Stimulated activated CD8-positive, alpha-beta memory T cell treated with anti-CD3 and anti-CD28 coated beads, Interleukin-15, amount 100 ng/mL, for 4 hours (primary cell): Measurements from ENCODE around the gene HOXA13.

ENCODE experiments used
- DNase-seq, 2 donors: peaks; one replicate each; pipeline ENCODE4 v3.0.0-alpha.2; 2020; ENCODE audit warnings: low read depth in 2 of 2

Gene HOXA13

DNA sequence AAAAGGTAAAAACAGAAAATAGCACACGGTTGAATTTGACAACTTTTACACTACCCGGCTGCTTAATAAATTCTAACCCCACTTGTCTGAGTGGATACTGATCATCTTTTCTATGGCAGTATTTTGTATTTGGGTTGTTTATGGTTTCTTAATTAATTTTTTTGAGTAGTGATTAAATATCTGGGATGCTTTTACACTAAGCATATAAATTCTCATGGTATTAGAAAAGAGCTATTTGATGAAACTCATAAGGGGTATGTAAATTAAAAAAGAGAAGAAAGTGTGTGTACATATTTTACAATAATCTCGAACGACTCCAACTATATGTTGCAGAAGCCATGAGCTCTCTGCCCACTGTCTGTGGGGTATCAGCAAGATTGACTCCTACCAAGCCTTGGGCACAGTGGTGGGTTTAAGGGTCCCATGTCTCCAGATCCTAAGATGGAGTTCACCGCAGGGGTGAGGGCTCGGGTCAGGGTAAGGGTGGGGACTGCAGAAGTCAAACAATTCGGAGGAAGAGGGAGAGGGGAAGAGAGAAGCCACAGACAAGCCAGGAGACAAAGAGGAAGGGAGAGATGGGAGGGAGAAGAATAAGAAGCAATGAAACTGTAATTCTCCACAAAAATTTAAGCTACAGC lies 7.6 kb upstream of the HOXA13 start:
- no peak for DNase-seq

DNA sequence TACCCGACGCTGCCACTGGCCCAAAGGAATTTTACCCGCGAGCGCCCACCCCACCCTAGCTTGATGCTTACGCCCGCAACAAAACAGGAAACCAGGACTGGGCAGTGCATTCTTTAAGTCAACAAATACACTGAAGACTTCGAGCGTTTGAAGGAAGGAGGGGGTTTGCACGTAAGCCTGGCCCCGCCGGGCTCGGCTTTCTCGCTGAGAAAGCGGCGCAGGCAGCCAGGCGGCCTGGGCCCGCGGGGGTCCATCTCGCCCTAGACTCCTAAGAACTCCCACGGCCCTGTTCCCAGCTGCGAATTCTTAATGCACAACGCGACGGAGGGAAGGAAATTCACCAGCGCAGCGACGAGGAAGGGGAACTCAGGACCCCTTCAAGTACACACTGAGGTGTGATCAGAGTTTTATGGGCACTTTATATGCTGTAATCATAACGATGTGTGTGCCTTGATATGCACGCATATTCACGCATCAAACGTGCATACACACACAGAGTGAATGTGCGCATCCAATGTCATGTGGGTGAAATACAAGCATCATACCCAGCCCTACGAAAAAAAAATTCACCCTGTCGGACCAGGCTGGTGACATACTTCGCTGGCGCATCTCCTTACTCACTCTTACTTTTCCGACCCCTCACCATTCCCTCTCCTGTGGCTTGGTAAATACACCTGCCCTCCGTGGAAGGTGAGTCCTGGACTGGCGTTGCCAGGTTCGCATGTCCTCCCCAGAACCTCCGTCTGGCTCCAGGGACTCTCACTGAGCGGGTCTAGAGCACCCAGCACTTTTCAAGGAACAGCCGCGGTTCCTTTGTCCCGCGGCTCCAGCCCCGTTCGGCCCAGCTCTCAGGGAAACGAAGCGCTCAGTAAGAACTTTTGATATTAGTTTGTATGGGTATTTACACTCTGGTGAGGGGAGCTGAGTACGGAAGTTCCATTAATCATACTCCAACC lies 5.7 kb upstream of the HOXA13 start:
- DNase-seq, result no peak

DNA sequence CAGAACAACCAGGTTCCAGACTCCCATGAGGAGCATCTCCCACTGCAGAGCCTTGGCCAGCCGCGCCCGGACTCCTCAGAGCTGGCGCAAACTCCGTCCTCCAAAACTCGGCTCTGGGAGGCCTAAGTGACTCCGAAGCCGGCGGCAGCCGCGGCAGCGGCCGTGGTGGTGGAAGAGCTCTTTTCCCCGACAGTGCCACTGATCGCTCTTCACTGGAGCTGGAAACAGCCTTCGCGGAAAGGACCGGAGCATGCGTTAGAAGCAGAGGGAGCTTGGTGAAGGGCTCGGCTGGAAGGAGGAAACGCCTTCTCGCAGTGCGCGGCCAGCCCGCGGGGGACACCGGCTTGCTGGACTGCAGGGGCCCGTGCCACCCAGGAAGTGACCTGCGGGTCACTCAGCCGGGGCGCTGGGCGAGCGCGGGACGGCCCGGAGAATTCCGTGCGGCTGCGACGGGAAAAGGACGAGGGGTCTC lies 5.0 kb upstream of the HOXA13 start:
- DNase-seq, result no peak

DNA sequence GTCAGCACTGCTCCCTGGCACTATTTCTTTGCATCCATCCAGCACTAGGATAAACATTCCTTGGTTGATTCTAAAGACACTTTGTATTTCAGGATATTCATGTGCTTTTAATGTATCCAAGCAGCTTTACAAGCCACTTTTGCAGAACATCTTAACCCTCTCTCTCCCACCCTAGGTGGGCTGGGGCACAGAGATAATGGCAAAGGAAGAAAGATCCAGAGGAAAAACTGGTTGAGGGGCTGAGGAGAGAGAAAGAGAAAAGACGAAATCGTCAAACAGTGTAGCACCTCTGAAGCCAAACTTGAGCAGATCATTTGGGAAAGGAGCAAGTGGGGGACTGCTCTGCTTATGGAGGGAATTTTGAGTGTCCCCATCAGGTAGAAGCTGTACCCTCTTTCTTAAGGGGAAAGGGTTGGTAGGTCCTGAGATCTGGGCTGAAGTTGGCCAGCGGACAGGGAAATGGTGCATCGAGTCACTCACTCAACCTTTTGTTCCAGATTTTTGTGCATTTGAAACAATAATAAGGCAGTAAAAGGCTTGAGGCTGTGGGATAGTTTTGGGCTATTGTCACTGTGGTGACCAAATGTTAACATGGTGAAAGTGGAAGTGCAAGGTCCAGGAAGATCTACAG lies 4.2 kb upstream of the HOXA13 start:
- DNase-seq, result no peak

DNA sequence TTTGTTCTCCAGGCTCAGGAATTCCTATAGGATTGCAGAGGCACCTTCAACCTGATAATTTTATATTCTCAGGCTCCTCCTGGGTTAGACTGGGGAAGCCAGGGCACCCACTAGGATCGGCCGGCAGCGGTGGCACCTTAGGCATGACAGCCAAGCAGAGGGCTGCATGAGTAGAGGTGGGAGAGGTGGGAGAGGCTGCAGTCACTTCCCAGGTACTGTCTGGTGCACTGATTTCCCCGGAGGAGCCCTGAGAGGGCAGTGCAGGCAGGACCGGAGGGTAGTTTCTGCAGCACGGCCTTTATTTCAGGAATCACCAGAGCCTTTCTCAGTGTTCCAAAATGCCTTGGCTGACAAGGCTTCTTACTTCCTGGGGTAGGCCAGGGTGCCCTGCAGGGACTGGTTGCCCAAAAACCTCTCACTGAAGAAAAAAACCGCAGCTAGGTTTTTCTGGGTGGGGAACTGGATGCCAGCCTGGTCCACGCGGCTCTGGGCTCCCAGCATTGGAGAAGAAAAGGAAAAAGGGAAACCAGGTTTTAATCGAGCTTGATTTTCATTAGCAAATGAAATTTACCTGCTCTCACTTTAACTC lies 3.6 kb upstream of the HOXA13 start:
- no peak for DNase-seq

DNA sequence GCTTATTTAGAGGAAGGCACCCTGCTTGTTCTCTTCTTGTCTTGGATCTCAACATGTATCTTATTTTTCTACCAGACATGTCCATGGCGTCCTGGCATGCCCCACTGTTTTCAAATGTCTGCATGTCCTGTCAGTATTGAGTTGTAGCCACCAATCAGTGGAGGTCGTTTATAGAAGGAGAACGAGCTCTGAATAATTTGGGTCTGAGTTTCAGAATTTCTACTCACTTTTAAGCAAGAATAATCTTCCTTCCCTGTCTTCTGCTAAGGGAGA lies 2.9 kb upstream of the HOXA13 start:
- no peak for DNase-seq

DNA sequence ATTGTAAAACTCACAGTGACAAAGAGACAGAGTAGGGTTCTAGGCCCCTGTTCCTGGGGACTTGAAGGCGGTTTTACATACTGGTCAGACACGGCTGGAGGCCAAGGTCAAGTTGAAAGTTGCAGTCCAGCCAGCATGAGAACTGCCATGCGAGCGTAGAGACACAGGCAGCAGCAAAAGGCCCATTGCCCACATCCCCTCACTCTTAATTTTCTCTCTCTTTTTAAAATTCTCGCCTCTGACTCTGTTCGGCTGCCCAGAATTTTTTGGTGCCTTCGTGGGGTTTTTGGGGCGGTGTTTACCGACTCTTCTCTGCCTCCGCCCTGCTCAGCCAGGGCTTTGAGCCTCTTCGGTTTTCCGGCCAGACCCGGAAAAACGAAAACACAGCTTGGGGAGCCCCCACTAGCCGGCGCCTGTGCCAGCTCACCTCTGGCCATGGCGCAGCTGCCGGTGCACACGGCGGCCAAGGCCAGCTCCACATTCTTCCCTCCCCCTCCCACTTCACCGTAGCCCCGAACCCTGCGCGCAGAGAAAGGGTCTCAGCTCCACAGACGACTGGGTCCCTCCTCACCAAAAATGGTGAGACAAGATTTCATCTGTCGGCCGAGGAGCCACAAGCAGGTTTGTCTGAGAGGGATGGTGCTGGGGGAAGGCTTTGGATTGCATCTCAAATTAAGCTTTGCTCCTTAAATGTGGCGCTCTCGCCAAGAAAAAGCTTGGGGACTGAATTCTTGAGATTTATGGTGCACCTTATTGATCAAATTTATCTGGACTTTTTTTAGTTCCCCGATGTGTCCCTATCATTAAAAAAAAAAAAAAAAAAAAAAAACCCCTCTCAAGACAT lies 2.3 kb upstream of the HOXA13 start:
- DNase-seq, result no peak

DNA sequence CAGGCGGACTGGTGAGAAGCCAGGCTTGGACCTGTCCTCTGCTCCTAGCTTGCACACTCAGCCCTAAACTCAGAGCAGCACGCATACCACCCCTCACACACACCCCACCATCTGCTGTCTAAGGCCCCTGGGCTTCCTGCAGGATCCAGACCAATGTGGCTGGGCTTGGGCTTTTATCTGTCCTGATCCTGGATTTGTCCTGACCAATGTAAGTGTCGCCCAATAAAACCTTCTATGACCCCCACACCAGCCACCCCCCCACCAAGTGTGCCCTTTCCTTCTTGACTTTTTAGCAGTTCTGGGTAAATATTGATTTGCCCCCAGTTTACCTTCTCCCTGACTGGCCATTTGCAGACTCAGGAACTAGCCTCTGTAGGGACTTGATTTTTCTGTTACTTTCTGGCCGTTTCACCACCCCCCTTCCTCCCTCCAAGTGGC lies 1.7 kb upstream of the HOXA13 start:
- no peak for DNase-seq

DNA sequence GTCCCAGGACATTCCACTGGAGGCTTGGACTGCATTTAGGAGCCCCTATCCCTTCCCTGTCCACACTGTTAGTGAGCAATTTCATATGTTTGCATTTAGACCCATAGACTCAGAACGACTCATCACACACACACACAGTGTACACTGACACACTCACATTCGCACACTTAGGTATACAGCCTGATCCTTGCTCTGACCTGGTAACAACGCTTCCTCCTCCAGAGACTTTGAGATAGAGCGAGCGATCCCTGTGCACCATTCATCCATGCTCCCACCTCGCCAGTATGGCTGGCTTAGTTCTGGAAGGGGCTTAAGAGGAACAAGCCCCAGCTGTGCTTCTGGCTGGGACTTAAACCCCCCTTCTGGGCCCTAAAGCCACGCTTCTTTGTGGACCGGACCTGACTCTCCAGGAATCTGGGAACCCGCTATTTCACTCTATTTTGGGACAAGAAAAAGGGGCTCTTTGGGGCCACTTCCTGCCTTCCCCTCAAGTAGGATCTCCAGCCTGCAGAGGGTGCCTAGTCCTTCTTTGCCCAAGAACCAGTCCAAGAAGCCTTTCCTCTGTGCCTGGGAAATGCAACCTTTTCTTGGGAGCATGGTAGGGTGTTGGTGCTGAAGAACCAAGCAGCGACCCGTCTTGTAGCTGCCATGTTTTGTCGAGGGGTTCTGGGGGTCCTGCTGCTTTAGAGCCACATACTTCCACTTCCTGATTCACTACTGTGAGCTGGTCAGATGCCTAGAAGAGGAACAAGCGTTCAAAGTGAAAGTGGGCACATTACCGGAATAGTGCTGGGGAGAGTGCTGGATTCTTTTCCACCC lies 1.1 kb upstream of the HOXA13 start:
- DNase-seq, result no peak

DNA sequence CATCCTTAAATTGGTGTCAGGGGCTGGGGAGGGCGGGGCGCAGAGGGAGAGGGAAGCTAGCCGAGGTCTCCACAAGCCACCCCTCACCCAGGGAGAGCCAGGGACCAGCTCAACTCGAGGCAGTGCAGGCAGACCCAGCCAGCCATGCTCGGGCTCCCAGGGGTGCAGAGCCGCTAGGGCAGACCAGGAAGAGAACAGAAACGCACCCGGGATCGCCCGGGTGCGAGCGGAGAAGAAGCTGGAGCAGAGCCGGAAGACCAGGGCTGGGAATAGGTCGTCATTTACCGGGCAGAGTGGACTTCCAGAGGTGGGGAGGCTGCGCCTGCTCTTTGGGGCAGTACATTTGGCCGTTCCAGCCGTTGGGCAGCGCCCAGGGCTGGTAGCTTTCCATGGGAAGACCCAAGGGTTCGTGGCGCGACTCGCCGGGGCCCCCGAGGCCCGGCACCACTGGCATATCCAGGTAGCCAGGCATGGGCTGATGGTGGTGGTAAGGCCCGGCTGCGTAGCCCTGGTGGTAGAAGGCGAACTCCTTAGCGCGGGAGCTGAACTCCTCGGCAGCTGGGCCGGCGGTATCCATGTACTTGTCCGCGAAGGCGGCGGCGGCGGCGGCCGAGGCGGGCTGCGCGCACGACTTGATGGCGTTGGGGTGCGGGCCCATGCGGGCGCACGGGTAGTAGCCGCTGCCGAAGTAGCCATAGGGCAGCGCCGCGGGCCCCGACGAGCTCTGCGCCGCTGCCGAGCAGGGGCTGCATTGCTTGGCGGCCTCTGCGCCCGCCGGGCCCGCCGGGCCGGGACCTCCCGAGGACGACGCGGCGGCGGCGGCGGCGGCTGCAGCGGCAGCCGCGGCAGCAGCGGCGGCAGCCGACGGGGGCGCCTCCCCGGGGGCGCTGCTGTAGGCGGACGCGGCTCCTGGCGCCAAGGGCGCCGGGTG lies 755 bp downstream of the HOXA13 start:
- no peak for DNase-seq

DNA sequence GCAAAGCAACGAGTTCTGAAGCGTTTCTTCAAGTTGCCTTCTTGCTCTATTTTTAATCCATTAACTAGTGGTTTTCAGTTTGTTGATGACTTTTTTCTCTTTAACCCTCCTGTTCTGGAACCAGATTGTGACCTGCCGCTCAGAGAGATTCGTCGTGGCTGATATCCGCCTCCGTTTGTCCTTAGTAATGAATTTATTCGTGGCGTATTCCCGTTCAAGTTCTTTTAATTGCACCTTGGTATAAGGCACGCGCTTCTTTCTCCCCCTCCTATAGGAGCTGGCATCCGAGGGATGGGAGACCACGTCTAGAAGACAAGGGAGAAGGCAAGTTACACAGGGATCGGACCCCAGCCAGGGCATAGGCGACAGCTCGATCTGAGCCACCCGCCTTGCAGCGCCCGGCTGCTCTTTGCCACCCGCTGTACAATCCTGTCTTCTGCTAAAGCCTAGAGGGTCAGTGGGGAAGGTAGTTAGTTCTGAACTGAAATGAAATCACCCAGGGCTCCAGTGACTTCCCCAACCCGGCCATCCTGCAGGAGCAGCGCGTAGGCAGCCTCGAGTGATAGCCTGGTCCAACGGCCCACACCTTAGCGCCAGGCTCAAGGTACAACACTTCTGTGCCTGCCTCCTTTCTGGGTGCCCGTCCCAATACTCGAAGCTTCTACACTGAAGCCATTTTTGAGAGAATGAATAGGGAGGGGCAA lies 1.6 kb downstream of the HOXA13 start:
- DNase-seq, result no peak

DNA sequence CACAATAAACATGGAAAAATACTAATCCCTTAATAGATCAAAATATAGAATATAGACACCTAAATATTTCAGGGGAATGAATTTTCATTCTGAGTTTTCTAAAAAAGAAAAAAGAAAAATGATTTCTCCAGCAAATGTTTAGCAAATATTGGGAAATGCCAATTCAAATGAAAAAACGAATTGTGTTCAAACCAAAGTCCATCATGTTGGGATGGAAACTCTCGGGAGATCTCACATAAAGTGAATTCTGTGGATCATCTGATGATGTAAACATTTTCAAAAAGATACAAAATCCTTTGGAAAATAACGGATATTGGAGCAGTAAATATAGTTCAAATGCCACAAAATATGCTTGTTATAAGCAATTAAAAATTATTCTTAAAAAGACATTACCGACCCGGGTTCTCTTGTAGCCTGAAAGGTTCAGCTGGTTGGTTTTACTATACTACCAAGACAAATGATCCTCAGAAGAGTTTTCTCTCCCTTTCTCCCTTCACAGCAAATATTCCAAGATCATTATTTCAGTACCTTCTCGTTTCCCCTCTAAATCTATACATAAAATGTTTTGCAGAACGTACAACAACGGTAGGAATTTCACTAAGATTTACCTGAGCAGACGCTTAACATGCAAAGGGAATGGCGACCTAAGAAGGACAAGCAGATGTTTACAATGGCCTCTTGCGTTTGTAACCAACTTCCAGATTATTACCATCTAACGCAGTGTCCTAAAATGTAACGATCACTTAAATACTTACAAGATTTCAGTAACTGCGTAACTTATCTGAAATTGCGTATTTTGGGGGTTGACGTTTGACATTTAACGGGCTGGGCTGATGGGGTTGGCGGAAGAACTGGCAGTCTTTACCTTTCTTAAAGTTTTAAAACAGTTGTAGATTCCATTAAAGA lies 2.5 kb downstream of the HOXA13 start:
- no peak for DNase-seq

DNA sequence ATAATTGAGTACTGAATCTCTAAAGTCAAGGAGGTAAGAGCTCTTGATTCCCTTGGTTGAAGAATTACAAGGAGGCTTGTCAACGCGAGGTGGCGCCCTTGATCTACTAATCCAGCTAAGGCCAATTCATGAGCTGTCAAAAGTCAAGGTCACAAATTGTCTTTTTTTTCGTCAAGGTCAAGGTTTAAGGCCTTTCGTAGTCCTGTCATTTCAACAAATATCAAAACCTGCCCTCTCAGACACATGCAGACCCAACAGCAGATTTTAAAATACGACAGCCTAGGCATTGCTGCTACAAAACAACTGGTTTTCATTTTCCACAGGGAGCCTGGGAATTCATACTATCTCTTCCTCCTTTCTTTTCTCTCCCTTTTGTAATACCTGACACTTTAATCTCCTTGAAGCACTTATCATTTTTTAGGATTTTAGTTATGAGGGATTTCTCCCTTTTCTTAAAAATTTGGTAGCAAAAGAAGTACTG lies 3.6 kb downstream of the HOXA13 start:
- peak; percentile 44 to 70 for DNase-seq

DNA sequence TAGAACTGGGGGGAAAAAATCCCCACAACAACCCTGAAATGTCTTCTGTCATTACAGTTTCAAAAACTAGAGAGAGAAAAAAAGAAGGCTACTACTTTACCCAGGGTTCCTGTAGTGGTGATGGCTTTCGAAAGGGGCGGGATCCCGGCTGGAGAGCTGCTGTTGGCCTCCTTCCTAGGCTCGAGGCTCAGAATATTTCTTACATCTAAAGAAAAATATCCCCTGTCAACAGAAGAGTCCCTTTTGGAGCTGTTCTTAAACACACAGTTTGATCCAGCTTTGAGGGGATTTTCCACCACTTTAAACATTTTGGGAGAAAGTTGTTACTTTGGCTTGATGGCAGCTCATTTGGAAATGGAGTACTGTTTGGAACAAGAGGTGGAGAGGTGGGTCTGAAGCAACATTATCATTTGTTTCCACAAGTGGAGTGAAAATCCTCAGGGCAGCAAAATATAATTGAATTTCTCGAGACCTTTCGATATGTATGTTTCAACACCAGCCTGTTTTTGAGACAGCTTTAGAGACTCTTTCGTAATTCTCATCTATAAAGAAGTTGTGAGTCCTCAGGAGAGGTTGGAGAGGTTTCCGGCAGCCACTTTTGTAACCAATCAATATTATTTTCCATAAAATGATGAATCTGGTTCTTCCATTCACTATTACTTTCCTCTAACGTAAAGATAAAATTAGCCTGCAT lies 5.1 kb downstream of the HOXA13 start:
- no peak for DNase-seq

DNA sequence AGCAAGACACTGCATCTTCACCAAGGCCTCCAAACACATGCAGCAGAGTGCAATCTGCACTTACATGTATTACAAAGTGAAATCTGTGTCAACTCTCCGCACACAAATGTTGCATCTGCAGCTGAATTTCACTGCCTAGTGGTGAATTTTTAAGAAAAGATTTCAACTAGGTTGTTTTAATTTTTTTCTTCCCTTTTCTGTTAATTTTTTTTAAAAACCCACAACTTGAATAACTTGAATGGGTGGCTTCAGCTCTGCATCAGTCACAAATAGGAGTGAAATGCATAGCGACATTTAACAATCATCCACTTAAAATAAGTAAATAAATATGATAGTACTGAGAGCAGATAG lies 5.9 kb downstream of the HOXA13 start:
- no peak for DNase-seq

DNA sequence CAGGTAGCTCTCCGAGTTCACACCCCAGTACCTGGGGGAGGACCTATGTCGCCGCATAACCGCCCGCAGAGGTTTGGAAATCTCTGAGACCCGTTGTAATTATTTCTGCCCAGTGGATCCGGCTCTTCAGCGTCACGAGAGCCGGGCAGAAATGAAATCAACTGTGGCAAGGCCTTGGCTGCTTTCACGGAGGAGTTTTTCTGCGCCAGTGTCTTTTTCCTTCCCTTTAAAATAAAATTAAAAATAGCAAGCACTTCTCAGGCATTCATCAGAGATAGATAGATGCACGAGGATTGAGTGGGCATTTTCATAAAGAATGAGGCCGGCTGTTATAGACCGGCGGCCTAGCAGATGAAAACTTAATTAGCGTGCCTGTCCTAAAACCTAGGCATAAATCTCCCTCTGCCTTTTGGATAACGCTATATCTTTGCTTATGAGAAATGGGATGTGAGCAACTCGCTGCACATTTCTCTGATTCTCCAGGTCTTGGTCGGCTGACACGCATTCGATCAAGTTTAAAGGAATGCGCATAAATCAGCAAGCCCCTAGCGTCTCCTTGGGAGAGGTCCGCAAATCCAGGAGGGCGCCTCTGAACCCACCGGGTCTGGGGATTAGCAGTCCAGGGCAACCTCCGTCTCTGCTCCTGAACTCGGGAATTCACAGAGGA lies 6.4 kb downstream of the HOXA13 start:
- no peak for DNase-seq
